A549 (cell line): ENCODE data around the gene TNIP3. TPM values are rescaled to one million over a fixed set of nuclear protein-coding genes. Genes with fewer than 3 reads are reported as not detected.

Experiments
- ATAC-seq, 2 experiments: fragments of 200-7000 bp in 1 of 2; fragments of >200 bp in 1 of 2; cut with Nextera tagmentation in 1 of 2; cut with Tn5 transposase in 1 of 2; 3 replicates each; pipeline versions ENCODE4 v1.8.0 to v1.9.1; 2018 to 2020; ENCODE audit warnings: mild to moderate bottlenecking in 1 of 2, moderate library complexity in 1 of 2
- CTCF ChIA-PET: fragments of 300-600 bp; sonication (Branson Sonifier 250); formaldehyde crosslinking; extraction: SDS; loops from one replicate; lab custom pipeline; 2021; ENCODE audit warnings: antibody characterized with exemption, inconsistent platforms; lab: Yijun Ruan, JAX
- POLR2A ChIA-PET: fragments of 350-600 bp; formaldehyde crosslinking; extraction: SDS; loops from one replicate; lab custom pipeline; 2021; ENCODE audit warnings: antibody characterized with exemption, inconsistent platforms; lab: Yijun Ruan, JAX
- DNase-seq, 2 experiments: peaks; one replicate each; pipeline versions ENCODE4 v3.0.0 to v3.0.0-alpha.2; 2011 to 2016; ENCODE audit warnings: low read depth in 1 of 2, low spot score in 1 of 2
- FAIRE-seq: peaks from 2 replicates; lab custom pipeline; 2011; peaks lifted over from hg19 to GRCh38; lab: Jason Lieb, UNC
- H3K27ac ChIP-seq, 2 experiments: fragments of >200 bp; sonication (Bioruptor Twin); formaldehyde crosslinking; 3 replicates each; pipeline ENCODE4 v1.5.1; 2016 to 2017
- H3K4me1 ChIP-seq: fragments of >200 bp; sonication (Bioruptor Twin); formaldehyde crosslinking; 3 replicates; pipeline ENCODE4 v1.6.1; 2016
- H3K4me2 ChIP-seq: fragments of >200 bp; sonication (Bioruptor Twin); formaldehyde crosslinking; 3 replicates; pipeline ENCODE4 v1.6.1; 2016
- H3K4me3 ChIP-seq: fragments of >200 bp; sonication (Bioruptor Twin); formaldehyde crosslinking; 3 replicates; pipeline ENCODE4 v1.5.1; 2016
- H3K9me3 ChIP-seq: fragments of >200 bp; sonication (Bioruptor Twin); formaldehyde crosslinking; 3 replicates; pipeline ENCODE4 v1.6.1; 2016
- ATOH8 ChIP-seq: fragments of 250-450 bp; sonication (Bioruptor Pico); IDR thresholded peaks from 2 replicates; pipeline ENCODE4 v1.5.0; 2020; ENCODE audit warnings: low read depth, mild to moderate bottlenecking, moderate library complexity
- CBX8 ChIP-seq: fragments of 200-600 bp; sonication (generic); IDR thresholded peaks from 2 replicates; pipeline ENCODE4 v1.6.1; 2016
- CHD2 ChIP-seq: fragments of 150-350 bp; IDR thresholded peaks from 2 replicates; pipeline ENCODE4 v1.6.1; 2014; ENCODE audit warnings: low read length; ENCODE audit not compliant: partially characterized antibody
- ESRRA ChIP-seq: fragments of 150-350 bp; IDR thresholded peaks from 2 replicates; pipeline ENCODE4 v1.6.1; 2014; ENCODE audit warnings: mild to moderate bottlenecking, low read length, borderline replicate concordance
- FOXS1 ChIP-seq: fragments of 250-450 bp; sonication (Bioruptor Pico); IDR thresholded peaks from 2 replicates; pipeline ENCODE4 v1.5.0; 2020; ENCODE audit warnings: mild to moderate bottlenecking, moderate library complexity
- GATA3 ChIP-seq: IDR thresholded peaks from 2 replicates; pipeline ENCODE4 v1.6.1; 2012; ENCODE audit warnings: borderline replicate concordance
- HMGXB4 ChIP-seq: fragments of 250-450 bp; sonication (Bioruptor Pico); IDR thresholded peaks from 2 replicates; pipeline ENCODE4 v1.5.0; 2021; ENCODE audit warnings: mild to moderate bottlenecking, moderate library complexity, borderline replicate concordance
- HOXA7 ChIP-seq: fragments of 250-450 bp; sonication (Bioruptor Pico); IDR thresholded peaks from 2 replicates; pipeline ENCODE4 v1.5.0; 2020; ENCODE audit warnings: mild to moderate bottlenecking, moderate library complexity
- HOXB5 ChIP-seq: fragments of 250-450 bp; sonication (Bioruptor Pico); IDR thresholded peaks from 2 replicates; pipeline ENCODE4 v1.5.0; 2020; ENCODE audit warnings: mild to moderate bottlenecking, moderate library complexity
- KDM1A ChIP-seq: fragments of 200-600 bp; sonication (generic); IDR thresholded peaks from 2 replicates; pipeline ENCODE4 v1.6.1; 2016; ENCODE audit warnings: low read depth, mild to moderate bottlenecking
- MAZ ChIP-seq: fragments of 150-350 bp; IDR thresholded peaks from 2 replicates; pipeline ENCODE4 v1.6.1; 2014; ENCODE audit warnings: antibody characterized with exemption, low read depth, low read length, borderline replicate concordance
- PHF8 ChIP-seq: fragments of 200-600 bp; sonication (generic); IDR thresholded peaks from 2 replicates; pipeline ENCODE4 v1.6.1; 2016; ENCODE audit warnings: low read depth, mild to moderate bottlenecking, antibody characterized with exemption, moderate library complexity, borderline replicate concordance
- POLR2A ChIP-seq: IDR thresholded peaks from 2 replicates; pipeline ENCODE4 v1.6.1; 2012; ENCODE audit warnings: mild to moderate bottlenecking, low read length
- POLR2AphosphoS2 ChIP-seq: conservative IDR thresholded peaks from 2 replicates; pipeline ENCODE4 v1.6.1; 2012; ENCODE audit warnings: low read length, improper control_type of control experiment, inconsistent platforms
- RARB ChIP-seq: fragments of 250-450 bp; sonication (Bioruptor Pico); IDR thresholded peaks from 2 replicates; pipeline ENCODE4 v1.8.0; 2021; ENCODE audit warnings: mild to moderate bottlenecking, moderate library complexity
- RCOR1 ChIP-seq: fragments of 150-350 bp; IDR thresholded peaks from 2 replicates; pipeline ENCODE4 v1.6.1; 2014; ENCODE audit warnings: antibody characterized with exemption, low read length, low read depth
- RFX5 ChIP-seq: fragments of 450-650 bp; IDR thresholded peaks from 2 replicates; pipeline ENCODE4 v1.7.1; 2014; ENCODE audit warnings: antibody characterized with exemption, mild to moderate bottlenecking, moderate library complexity
- SMC3 ChIP-seq: fragments of >200 bp; sonication (Bioruptor Twin); formaldehyde crosslinking; IDR thresholded peaks from 3 replicates; pipeline ENCODE4 v1.6.1; 2018; ENCODE audit warnings: inconsistent platforms
- TP53 ChIP-seq: fragments of 250-450 bp; sonication (Bioruptor Pico); IDR thresholded peaks from 2 replicates; pipeline ENCODE4 v1.5.0; 2021; ENCODE audit warnings: mild to moderate bottlenecking, moderate library complexity
- USF2 ChIP-seq: fragments of 450-650 bp; IDR thresholded peaks from 2 replicates; pipeline ENCODE4 v1.6.1; 2014; ENCODE audit warnings: antibody characterized with exemption
- ZNF302 ChIP-seq: fragments of 250-450 bp; sonication (Bioruptor Pico); IDR thresholded peaks from 2 replicates; pipeline ENCODE4 v1.9.0; 2021; ENCODE audit warnings: inconsistent platforms, mild to moderate bottlenecking, moderate library complexity
- ZSCAN20 ChIP-seq: fragments of 250-450 bp; sonication (Bioruptor Pico); IDR thresholded peaks from 2 replicates; pipeline ENCODE4 v1.8.0; 2022; ENCODE audit warnings: mild to moderate bottlenecking, moderate library complexity
- whole genome bisulfite sequencing: methylation state at CpG from one replicate; pipeline ENCODE4 v1.1.6; 2017; ENCODE audit errors: missing lambda C conversion rate; 5-methylcytosine and 5-hydroxymethylcytosine counted together
- polyA plus RNA-seq, 4 experiments: library from polyadenylated mRNA; depleted of rRNA in 3 of 4; stranded (reverse); fragments of >200 nt; fragmentation: RNase III in 1 of 4; extraction: RNeasy Plus Mini Kit Qiagen cat#74134 plus additional on column Dnase treatment in 1 of 4; gene quantifications; 2 replicates in 3 of 4; 3 replicates in 1 of 4; pipeline ENCODE4 v1.2.3, GENCODE V29; 2011 to 2017
- TF ChIP-seq, protein P1 (sequence below): fragments of 150-350 bp; IDR thresholded peaks from 2 replicates; pipeline ENCODE4 v1.6.1; 2014; ENCODE audit warnings: low read depth, mild to moderate bottlenecking, low read length
- TF ChIP-seq, protein P2 (sequence below): fragments of >200 bp; sonication (Bioruptor Twin); formaldehyde crosslinking; IDR thresholded peaks from 2 replicates; pipeline ENCODE4 v1.6.1; 2016
- TF ChIP-seq, protein P3 (sequence below): IDR thresholded peaks from 2 replicates; pipeline ENCODE4 v1.6.1; 2012; ENCODE audit warnings: low read depth, borderline replicate concordance
- TF ChIP-seq, protein P4 (sequence below): fragments of >200 bp; sonication (Bioruptor Twin); formaldehyde crosslinking; IDR thresholded peaks from 3 replicates; pipeline ENCODE4 v1.6.1; 2016
- TF ChIP-seq, protein P5 (sequence below): fragments of >200 bp; sonication (Bioruptor Twin); formaldehyde crosslinking; IDR thresholded peaks from 3 replicates; pipeline ENCODE4 v1.5.1; 2016

TNIP3 gene
- polyA plus RNA-seq, 2 of the 4 experiments (the other 2 are of a cell fraction): 0.46 to 0.58 TPM

- TF ChIP-seq KDM1A (no peak), SMC3 (no peak), ZNF302 (CRISPR knock-in tag) (no peak)
- TF ChIP-seq, protein P1, sequence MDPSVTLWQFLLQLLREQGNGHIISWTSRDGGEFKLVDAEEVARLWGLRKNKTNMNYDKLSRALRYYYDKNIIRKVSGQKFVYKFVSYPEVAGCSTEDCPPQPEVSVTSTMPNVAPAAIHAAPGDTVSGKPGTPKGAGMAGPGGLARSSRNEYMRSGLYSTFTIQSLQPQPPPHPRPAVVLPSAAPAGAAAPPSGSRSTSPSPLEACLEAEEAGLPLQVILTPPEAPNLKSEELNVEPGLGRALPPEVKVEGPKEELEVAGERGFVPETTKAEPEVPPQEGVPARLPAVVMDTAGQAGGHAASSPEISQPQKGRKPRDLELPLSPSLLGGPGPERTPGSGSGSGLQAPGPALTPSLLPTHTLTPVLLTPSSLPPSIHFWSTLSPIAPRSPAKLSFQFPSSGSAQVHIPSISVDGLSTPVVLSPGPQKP: no peak
Measured at GRCh38 chr4:121191361-121191760, 27.2 kb upstream of the TNIP3 start (continued).

GRCh38 chr4:121190389-121190788 is 26.3 kb upstream of the TNIP3 start:
- POLR2A ChIA-PET: no interaction called here
- no peak for ATAC-seq
- Histone ChIP-seq H3K4me2 (no peak overlapping the region), H3K27ac (no peak overlapping the region)
- CTCF ChIA-PET: no interaction called here
- WGBS: 36% methylated on average over 4 of the region's 4 CpGs
- TF ChIP-seq, protein P2, sequence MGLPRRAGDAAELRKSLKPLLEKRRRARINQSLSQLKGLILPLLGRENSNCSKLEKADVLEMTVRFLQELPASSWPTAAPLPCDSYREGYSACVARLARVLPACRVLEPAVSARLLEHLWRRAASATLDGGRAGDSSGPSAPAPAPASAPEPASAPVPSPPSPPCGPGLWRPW: no peak
- no peak for TF ChIP-seq ESRRA
- TF ChIP-seq ZSCAN20 (CRISPR knock-in tag): no peak
- no peak for TF ChIP-seq POLR2A
- TF ChIP-seq RARB (CRISPR knock-in tag): no peak
- no peak for TF ChIP-seq CHD2
- no peak for TF ChIP-seq TP53
- no peak for TF ChIP-seq FOXS1 (CRISPR knock-in tag)
- no peak for TF ChIP-seq HOXA7
- TF ChIP-seq PHF8: no peak
- TF ChIP-seq CBX8: no peak
- TF ChIP-seq, protein P3, sequence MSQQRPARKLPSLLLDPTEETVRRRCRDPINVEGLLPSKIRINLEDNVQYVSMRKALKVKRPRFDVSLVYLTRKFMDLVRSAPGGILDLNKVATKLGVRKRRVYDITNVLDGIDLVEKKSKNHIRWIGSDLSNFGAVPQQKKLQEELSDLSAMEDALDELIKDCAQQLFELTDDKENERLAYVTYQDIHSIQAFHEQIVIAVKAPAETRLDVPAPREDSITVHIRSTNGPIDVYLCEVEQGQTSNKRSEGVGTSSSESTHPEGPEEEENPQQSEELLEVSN: no peak
- TF ChIP-seq USF2: no peak
- TF ChIP-seq RCOR1: no peak
- no peak for TF ChIP-seq POLR2AphosphoS2
- TF ChIP-seq, protein P4, sequence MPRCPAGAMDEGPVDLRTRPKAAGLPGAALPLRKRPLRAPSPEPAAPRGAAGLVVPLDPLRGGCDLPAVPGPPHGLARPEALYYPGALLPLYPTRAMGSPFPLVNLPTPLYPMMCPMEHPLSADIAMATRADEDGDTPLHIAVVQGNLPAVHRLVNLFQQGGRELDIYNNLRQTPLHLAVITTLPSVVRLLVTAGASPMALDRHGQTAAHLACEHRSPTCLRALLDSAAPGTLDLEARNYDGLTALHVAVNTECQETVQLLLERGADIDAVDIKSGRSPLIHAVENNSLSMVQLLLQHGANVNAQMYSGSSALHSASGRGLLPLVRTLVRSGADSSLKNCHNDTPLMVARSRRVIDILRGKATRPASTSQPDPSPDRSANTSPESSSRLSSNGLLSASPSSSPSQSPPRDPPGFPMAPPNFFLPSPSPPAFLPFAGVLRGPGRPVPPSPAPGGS: no peak
- TF ChIP-seq GATA3: no peak
- TF ChIP-seq HOXB5 (CRISPR knock-in tag): no peak
- no peak for TF ChIP-seq RFX5
- TF ChIP-seq, all 56 proteins: peak for 0
- DNase-seq: no peak
- Histone ChIP-seq H3K4me3 (no peak overlapping the region), H3K4me1 (no peaks in the 10 kb centered on the region), H3K9me3 (no peaks in the 10 kb centered on the region)
- no peak for FAIRE-seq

DNA sequence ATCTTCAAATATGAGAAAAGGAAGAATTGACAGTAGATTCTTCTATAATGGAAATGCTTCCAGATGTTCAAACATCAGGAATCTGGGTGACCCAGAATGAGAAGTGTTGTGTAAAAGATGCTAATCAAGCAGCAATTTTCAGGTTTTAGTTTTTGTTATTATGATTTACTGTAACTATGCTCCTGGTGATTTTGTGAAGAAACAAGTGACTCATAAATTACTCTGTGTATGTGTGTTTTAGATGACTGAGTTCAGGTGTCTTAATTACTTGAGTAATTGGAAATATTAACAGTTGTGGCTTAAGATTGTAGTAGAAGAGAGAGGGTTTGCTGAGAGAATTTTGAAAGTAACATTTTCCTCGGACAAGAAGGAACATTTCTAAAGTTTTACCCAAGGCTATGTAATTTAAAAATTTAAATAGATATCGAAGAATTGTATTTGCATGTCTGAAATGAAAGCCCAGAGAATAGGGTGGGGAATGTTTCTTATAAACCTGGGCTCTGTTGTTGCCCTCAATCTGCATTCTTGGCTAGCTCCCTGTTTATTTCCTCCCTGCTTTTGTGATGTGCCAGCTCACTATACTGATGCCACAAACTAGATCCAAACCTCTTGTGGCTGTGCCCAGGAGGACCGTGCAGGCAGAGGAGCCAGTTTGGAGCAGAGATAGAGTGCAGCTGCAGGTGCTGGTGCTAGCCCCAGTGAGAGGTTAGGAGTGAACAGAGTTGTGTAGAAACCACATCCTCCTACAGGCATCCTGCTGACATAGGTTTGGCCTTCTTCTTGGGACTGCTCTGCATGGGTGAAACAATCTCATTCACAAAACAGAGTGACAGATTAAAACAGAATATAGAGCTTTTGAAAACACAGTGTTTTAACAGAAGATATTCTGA is 25.4 kb upstream of the TNIP3 start:
- no peaks in the 10 kb centered on the region for H3K9me3 ChIP-seq
- no peaks in the 10 kb centered on the region for H3K4me1 ChIP-seq
- ChIA-PET CTCF (no interaction called here), POLR2A (no interaction called here)
- FAIRE-seq: no peak
- ATAC-seq: no peak
- H3K4me3 ChIP-seq: no peak overlapping the region
- no peak overlapping the region for H3K27ac ChIP-seq
- H3K4me2 ChIP-seq: no peak overlapping the region
- no peak for DNase-seq
- 24% methylated on average over 2 of the region's 3 CpGs for WGBS
- TF ChIP-seq, protein P2: no peak
- no peak for TF ChIP-seq ATOH8
- no peak for TF ChIP-seq CBX8
- no peak for TF ChIP-seq MAZ
- no peak for TF ChIP-seq HMGXB4 (CRISPR knock-in tag)
- TF ChIP-seq, protein P5, sequence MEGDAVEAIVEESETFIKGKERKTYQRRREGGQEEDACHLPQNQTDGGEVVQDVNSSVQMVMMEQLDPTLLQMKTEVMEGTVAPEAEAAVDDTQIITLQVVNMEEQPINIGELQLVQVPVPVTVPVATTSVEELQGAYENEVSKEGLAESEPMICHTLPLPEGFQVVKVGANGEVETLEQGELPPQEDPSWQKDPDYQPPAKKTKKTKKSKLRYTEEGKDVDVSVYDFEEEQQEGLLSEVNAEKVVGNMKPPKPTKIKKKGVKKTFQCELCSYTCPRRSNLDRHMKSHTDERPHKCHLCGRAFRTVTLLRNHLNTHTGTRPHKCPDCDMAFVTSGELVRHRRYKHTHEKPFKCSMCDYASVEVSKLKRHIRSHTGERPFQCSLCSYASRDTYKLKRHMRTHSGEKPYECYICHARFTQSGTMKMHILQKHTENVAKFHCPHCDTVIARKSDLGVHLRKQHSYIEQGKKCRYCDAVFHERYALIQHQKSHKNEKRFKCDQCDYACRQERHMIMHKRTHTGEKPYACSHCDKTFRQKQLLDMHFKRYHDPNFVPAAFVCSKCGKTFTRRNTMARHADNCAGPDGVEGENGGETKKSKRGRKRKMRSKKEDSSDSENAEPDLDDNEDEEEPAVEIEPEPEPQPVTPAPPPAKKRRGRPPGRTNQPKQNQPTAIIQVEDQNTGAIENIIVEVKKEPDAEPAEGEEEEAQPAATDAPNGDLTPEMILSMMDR: no peak
- TF ChIP-seq TP53: no peak
